ENCODE data around the gene STK26. TPM values are rescaled to one million over a fixed set of nuclear protein-coding genes. Genes with fewer than 3 reads are reported as not detected.

Gene STK26
- total RNA-seq, 6 experiments from 2014 or later: 1.2 to 16.8 (median 14.5) TPM

DNA sequence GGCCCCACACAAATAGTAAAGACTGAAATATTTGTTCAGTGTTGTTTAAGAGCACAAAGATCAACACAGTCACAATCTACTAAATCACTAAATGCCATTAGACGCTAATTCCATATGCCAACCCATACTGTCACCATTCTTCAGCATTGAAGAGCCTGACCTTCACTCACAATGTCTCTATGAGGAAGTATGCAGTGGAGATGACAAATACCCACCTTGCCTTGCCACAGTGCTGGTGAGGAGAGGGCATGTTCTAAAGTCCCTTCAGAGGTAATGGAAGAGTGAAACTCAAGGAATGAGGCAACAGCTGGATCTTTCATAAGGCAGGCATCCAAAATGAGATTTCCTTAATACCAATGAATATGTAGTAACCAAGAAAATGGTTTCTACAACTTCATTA lies 54.3 kb downstream of the STK26 start:
- H3K27me3 Mint-ChIP-seq (ENCODE audit: insufficient read depth): no peaks in the 10 kb centered on the region; the same call in 1 of the 2 replicates
- no peak overlapping the region for H3K4me3 Mint-ChIP-seq
- no peaks in the 10 kb centered on the region for H3K9me3 Mint-ChIP-seq
- no peak overlapping the region for H3K27ac Mint-ChIP-seq
- DNase-seq: no peak
- H3K4me1 Mint-ChIP-seq (ENCODE audit: low read depth): no peaks in the 10 kb centered on the region
- TF ChIP-seq, protein P1, sequence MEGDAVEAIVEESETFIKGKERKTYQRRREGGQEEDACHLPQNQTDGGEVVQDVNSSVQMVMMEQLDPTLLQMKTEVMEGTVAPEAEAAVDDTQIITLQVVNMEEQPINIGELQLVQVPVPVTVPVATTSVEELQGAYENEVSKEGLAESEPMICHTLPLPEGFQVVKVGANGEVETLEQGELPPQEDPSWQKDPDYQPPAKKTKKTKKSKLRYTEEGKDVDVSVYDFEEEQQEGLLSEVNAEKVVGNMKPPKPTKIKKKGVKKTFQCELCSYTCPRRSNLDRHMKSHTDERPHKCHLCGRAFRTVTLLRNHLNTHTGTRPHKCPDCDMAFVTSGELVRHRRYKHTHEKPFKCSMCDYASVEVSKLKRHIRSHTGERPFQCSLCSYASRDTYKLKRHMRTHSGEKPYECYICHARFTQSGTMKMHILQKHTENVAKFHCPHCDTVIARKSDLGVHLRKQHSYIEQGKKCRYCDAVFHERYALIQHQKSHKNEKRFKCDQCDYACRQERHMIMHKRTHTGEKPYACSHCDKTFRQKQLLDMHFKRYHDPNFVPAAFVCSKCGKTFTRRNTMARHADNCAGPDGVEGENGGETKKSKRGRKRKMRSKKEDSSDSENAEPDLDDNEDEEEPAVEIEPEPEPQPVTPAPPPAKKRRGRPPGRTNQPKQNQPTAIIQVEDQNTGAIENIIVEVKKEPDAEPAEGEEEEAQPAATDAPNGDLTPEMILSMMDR (IDR thresholded peaks at IDR 0.05): no peak
- no peaks in the 10 kb centered on the region for H3K36me3 Mint-ChIP-seq (ENCODE audit: low read depth)

DNA sequence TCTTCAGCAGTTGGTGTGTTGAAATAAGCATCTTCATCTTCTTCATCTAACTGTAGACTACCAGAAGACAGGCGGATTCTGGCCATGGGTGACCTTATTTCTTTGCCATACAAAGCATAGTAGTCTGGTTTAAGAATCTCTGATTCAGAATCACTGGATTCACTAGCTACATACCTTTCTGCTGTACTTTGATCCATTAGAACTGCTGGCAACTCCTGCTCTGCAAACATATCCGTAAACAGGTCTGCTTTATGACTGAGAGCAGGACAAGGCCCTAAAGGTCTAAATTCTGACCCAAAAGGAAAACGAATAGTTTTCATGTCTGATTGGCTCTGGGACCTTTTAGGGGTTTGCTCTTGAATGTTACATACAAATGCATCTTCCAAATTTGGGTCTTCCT lies 54.8 kb downstream of the STK26 start:
- no peak for DNase-seq
- no peaks in the 10 kb centered on the region; the same call in 1 of the 2 replicates for H3K27me3 Mint-ChIP-seq (ENCODE audit: insufficient read depth)
- no peaks in the 10 kb centered on the region for H3K36me3 Mint-ChIP-seq (ENCODE audit: low read depth)
- H3K27ac Mint-ChIP-seq: no peak overlapping the region
- no peaks in the 10 kb centered on the region for H3K9me3 Mint-ChIP-seq
- TF ChIP-seq, protein P1 (IDR thresholded peaks at IDR 0.05): no peak
- H3K4me3 Mint-ChIP-seq: no peak overlapping the region
- H3K4me1 Mint-ChIP-seq (ENCODE audit: low read depth): no peaks in the 10 kb centered on the region

GRCh38 chrX:132085786-132086185 lies 62.7 kb downstream of the STK26 start:
- H3K27ac Mint-ChIP-seq: no peak overlapping the region
- no peak overlapping the region for H3K4me3 Mint-ChIP-seq
- H3K36me3 Mint-ChIP-seq (ENCODE audit: low read depth): no peaks in the 10 kb centered on the region
- H3K27me3 Mint-ChIP-seq (ENCODE audit: insufficient read depth): no peaks in the 10 kb centered on the region
- TF ChIP-seq, protein P1 (IDR thresholded peaks at IDR 0.05): no peak
- peaks cover 27% of the 10 kb centered on the region; the same call in 1 of the 2 replicates for H3K4me1 Mint-ChIP-seq (ENCODE audit: low read depth)
- DNase-seq: no peak
- H3K9me3 Mint-ChIP-seq: no peaks in the 10 kb centered on the region

DNA sequence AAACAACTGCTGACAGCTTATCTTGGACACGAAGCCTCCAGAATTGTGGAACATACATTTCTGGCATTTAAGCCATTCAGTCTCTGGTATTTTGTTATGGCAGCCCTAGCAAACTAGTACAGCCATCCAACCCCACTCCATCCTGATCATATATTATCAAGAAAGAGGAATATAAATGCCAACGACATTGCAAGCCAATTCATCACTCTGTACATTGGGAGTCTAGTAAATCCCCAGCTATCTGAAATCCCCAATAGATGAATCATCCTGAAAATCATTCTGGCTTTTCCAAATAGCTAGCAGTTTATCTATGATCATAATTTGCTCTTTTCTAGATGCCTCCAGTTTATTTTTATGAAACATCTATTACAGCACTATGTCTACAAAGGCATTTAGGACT lies 63.6 kb downstream of the STK26 start:
- H3K27me3 Mint-ChIP-seq (ENCODE audit: insufficient read depth): peaks cover 1% of the 10 kb centered on the region; the same call in 1 of the 2 replicates
- H3K27ac Mint-ChIP-seq: no peak overlapping the region; the same call in 1 of the 2 replicates
- H3K9me3 Mint-ChIP-seq: no peaks in the 10 kb centered on the region
- H3K36me3 Mint-ChIP-seq (ENCODE audit: low read depth): no peaks in the 10 kb centered on the region
- peaks cover 27% of the 10 kb centered on the region; the same call in 1 of the 2 replicates for H3K4me1 Mint-ChIP-seq (ENCODE audit: low read depth)
- H3K4me3 Mint-ChIP-seq: no peak overlapping the region; the same call in 1 of the 2 replicates
- peak; percentile 1 for DNase-seq
- TF ChIP-seq, protein P1 (IDR thresholded peaks at IDR 0.05): no peak

GRCh38 chrX:132088864-132089263 lies 65.8 kb downstream of the STK26 start:
- DNase-seq: no peak
- no peaks in the 10 kb centered on the region for H3K36me3 Mint-ChIP-seq (ENCODE audit: low read depth)
- no peak overlapping the region for H3K27ac Mint-ChIP-seq
- no peaks in the 10 kb centered on the region for H3K9me3 Mint-ChIP-seq
- TF ChIP-seq, protein P1 (IDR thresholded peaks at IDR 0.05): no peak
- H3K27me3 Mint-ChIP-seq (ENCODE audit: insufficient read depth): peaks cover 1% of the 10 kb centered on the region; the same call in 1 of the 2 replicates
- no peak overlapping the region for H3K4me3 Mint-ChIP-seq
- peaks cover 27% of the 10 kb centered on the region; the same call in 1 of the 2 replicates for H3K4me1 Mint-ChIP-seq (ENCODE audit: low read depth)

All from HFFc6 (cell line).